Adrenal gland (tissue), 12 donors: ENCODE results near the gene MLLT6. TPM values are rescaled to one million over a fixed set of nuclear protein-coding genes. Genes with fewer than 3 reads are reported as not detected.
"Not testable (repeated sequence)": the region's sequence is repeated elsewhere in the genome, so short reads cannot be mapped to it uniquely, and the experiment has no call there.

Experiments used
- DNase-seq, 7 donors: peaks; one replicate each; pipeline ENCODE4 v3.0.0-alpha.2; 2019 to 2020
- H3K27ac ChIP-seq, 5 donors: fragments of 200-600 bp; sonication (generic) in 4 of 5; 1 replicate in 3 of 5; 2 replicates in 2 of 5; pipeline versions ENCODE4 v1.5.1 to v1.8.0; 2016 to 2020; ENCODE audit warnings: mild to moderate bottlenecking in 1 of 5
- H3K27me3 ChIP-seq: fragments of 200-600 bp; 2 replicates; pipeline ENCODE4 v1.8.0; 2021
- H3K36me3 ChIP-seq, 2 donors: fragments of 200-600 bp; replicated peaks in 1 of 2; 1 replicate in 1 of 2; 2 replicates in 1 of 2; pipeline versions ENCODE4 v1.5.1 to v1.8.0; 2018 to 2022
- H3K4me1 ChIP-seq, 2 donors: fragments of 200-600 bp; replicated peaks in 1 of 2; 1 replicate in 1 of 2; 2 replicates in 1 of 2; pipeline versions ENCODE4 v1.5.1 to v1.8.0; 2018 to 2021
- H3K4me3 ChIP-seq, 4 donors: fragments of 200-600 bp; sonication (generic) in 3 of 4; one replicate each; pipeline ENCODE4 v1.5.1; 2016 to 2018
- H3K9me3 ChIP-seq, 3 donors: fragments of 200-600 bp; sonication (generic) in 1 of 3; replicated peaks in 1 of 3; 1 replicate in 2 of 3; 2 replicates in 1 of 3; pipeline versions ENCODE4 v1.5.1 to v1.8.0; 2016 to 2021
- POLR2A ChIP-seq, 2 donors: fragments of 450-650 bp; IDR thresholded peaks; one replicate each; pipeline ENCODE4 v1.6.1; 2017; ENCODE audit warnings: antibody characterized with exemption in 2 of 2, mild to moderate bottlenecking in 2 of 2, moderate library complexity in 1 of 2
- WGBS, 4 donors: extraction: QIAGEN DNeasy Blood & Tissue Kit in 2 of 4; methylation state at CpG; one replicate each; pipeline versions ENCODE4 v1.1.5 to v1.1.7; 2013 to 2017; 5-methylcytosine and 5-hydroxymethylcytosine counted together
- intact Hi-C, 2 donors: fragments of 100-400 bp; cut with DNase I; formaldehyde crosslinking; loops; one replicate each; pipeline versions ENCODE4 v1.14.1 to v1.15.0; 2022 to 2023
- polyA plus RNA-seq, 3 donors: library from polyadenylated mRNA; stranded (reverse); fragments of 200-250 nt in 2 of 3; fragments of 350-450 nt in 1 of 3; fragmentation: Illumina TruSeq in 1 of 3; extraction: RNeasy Lipid Tissue Mini Kit (QIAGEN cat#74804) in 1 of 3; gene quantifications; one replicate each; pipeline ENCODE4 v1.2.3, GENCODE V29; 2013 to 2014
- total RNA-seq, 9 donors: library from RNA; depleted of rRNA in 4 of 9; stranded (reverse); fragments of >200 nt in 4 of 9; fragments of 120-200 nt in 1 of 9; fragmentation: NEBNext Ultra II Directional in 1 of 9; extraction: Animal tissue kit (Norgen Biotek cat#: 25700) in 1 of 9; gene quantifications; one replicate each; pipeline versions ENCODE4 v1.1.0 to v1.2.4, GENCODE V29; 2013 to 2023
- TF ChIP-seq, protein P1 (sequence below), 6 experiments: fragments of 450-650 bp in 4 of 6; fragments of 200-600 bp in 2 of 6; sonication (generic) in 1 of 6; IDR thresholded peaks; 1 replicate in 5 of 6; 2 replicates in 1 of 6; pipeline versions ENCODE4 v1.5.1 to v1.8.0; 2016 to 2021; ENCODE audit warnings: antibody characterized with exemption in 6 of 6, mild to moderate bottlenecking in 2 of 6, moderate library complexity in 1 of 6
- donor health status: healthy with polysubstance abuse.
- donor health status: Bipolar disorder and iron deficiency.
- donor health status: DM: yes; HTN: yes; CAD: no.
- donor health status: DM: no; HTN: no; CAD: no.
- donor health status: DM: no; HTN: no; CAD: no.
- donor health status: DM: yes; HTN: yes; CAD: no.

The MLLT6 gene
- total and polyA plus RNA-seq, 12 donors: 24.5 to 339 (median 85.2) TPM

DNA sequence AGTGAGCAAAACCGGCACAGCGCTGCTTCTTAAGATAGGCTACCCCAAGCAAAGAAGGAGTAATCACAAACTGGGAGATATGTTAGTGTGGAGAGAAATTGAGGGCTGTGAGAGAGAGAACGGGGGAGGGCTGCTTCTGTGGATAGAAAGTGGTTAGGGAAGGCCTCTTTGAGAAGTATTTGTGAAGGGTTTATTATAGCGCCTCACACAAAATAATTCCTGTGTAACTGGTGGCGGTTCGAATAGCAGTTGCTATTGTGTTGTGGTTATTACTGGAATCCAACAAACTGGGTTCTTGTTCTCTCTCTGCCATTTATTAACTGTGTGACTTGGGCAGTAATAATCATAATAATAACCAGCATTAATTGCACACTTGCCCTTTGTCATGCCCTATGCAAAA lies 15.9 kb downstream of the MLLT6 start:
- DNase-seq: no peak
- H3K36me3 ChIP-seq: peaks cover 0 to 60% of the 10 kb centered on the region in 2 donors
- 86 to 96% (median 88%) methylated on average over 6 of the region's 6 CpGs for WGBS, 4 donors
- H3K4me1 ChIP-seq: peaks cover 13 to 15% of the 10 kb centered on the region in 2 donors
- no peak for TF ChIP-seq POLR2A (IDR thresholded peaks at IDR 0.05)
- TF ChIP-seq, protein P1, sequence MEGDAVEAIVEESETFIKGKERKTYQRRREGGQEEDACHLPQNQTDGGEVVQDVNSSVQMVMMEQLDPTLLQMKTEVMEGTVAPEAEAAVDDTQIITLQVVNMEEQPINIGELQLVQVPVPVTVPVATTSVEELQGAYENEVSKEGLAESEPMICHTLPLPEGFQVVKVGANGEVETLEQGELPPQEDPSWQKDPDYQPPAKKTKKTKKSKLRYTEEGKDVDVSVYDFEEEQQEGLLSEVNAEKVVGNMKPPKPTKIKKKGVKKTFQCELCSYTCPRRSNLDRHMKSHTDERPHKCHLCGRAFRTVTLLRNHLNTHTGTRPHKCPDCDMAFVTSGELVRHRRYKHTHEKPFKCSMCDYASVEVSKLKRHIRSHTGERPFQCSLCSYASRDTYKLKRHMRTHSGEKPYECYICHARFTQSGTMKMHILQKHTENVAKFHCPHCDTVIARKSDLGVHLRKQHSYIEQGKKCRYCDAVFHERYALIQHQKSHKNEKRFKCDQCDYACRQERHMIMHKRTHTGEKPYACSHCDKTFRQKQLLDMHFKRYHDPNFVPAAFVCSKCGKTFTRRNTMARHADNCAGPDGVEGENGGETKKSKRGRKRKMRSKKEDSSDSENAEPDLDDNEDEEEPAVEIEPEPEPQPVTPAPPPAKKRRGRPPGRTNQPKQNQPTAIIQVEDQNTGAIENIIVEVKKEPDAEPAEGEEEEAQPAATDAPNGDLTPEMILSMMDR (IDR thresholded peaks at IDR 0.05): no peak
- no peaks in the 10 kb centered on the region for H3K9me3 ChIP-seq
- no peak overlapping the region for H3K27ac ChIP-seq
- intact Hi-C loops: no loop called here
- no peak overlapping the region for H3K4me3 ChIP-seq
- H3K27me3 ChIP-seq: no peaks in the 10 kb centered on the region

DNA sequence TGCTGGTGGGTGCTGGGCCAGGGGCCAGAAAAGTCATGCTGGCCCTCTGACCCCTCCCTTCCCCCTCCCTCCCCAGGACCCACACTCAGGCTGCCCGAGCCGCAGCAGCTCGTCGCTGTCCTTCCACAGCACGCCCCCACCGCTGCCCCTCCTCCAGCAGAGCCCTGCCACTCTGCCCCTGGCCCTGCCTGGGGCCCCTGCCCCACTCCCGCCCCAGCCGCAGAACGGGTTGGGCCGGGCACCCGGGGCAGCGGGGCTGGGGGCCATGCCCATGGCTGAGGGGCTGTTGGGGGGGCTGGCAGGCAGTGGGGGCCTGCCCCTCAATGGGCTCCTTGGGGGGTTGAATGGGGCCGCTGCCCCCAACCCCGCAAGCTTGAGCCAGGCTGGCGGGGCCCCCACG lies 16.7 kb downstream of the MLLT6 start:
- Histone ChIP-seq H3K27ac (no peak overlapping the region), H3K9me3 (no peaks in the 10 kb centered on the region), H3K36me3 (peaks cover 0 to 51% of the 10 kb centered on the region in 2 donors), H3K4me3 (no peak overlapping the region), H3K4me1 (peaks cover 13 to 15% of the 10 kb centered on the region in 2 donors), H3K27me3 (no peaks in the 10 kb centered on the region)
- no peak for DNase-seq
- intact Hi-C loops: no loop called here
- no peak for TF ChIP-seq POLR2A (IDR thresholded peaks at IDR 0.05)
- TF ChIP-seq, protein P1 (IDR thresholded peaks at IDR 0.05): no peak
- 88 to 100% (median 91%) methylated on average over 1 to 16 of the region's 16 CpGs for WGBS, 4 donors

DNA sequence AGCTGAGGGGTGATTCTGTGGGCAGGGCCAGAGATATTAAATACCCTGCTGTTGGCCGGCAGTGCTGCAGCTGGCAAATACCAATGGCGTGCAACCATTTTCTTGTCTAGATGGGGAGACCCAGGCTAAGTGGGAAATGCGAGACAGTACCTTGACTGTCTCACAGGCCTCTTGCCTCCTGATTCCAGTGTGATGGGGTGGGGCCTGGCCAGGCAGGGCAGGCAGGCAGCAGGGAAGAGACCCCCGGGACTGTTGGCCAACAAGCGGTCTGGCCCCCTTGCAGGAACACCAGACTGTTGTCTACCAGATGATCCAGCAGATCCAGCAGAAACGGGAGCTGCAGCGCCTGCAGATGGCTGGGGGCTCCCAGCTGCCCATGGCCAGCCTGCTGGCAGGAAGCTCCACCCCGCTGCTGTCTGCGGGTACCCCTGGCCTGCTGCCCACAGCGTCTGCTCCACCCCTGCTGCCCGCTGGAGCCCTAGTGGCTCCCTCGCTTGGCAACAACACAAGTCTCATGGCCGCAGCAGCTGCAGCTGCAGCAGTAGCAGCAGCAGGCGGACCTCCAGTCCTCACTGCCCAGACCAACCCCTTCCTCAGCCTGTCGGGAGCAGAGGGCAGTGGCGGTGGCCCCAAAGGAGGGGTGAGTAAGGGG lies 19.4 kb downstream of the MLLT6 start:
- peak overlapping the region in 1 of 5 donors; percentile 22 for H3K27ac ChIP-seq
- peak; percentile 75 to 89 (median 80) for DNase-seq
- peaks cover 0 to 35% of the 10 kb centered on the region in 2 donors for H3K36me3 ChIP-seq
- intact Hi-C loops: no loop called here
- no peaks in the 10 kb centered on the region for H3K9me3 ChIP-seq
- no peak overlapping the region for H3K4me3 ChIP-seq
- H3K27me3 ChIP-seq: no peaks in the 10 kb centered on the region
- peaks cover 13 to 39% of the 10 kb centered on the region in 2 donors for H3K4me1 ChIP-seq
- 41 to 71% (median 46%) methylated on average over 5 to 16 of the region's 16 CpGs for WGBS, 4 donors
- TF ChIP-seq, protein P1 (IDR thresholded peaks at IDR 0.05): no peak
- peak in 1 of 2 donors; percentile 15 for TF ChIP-seq POLR2A (IDR thresholded peaks at IDR 0.05)

DNA sequence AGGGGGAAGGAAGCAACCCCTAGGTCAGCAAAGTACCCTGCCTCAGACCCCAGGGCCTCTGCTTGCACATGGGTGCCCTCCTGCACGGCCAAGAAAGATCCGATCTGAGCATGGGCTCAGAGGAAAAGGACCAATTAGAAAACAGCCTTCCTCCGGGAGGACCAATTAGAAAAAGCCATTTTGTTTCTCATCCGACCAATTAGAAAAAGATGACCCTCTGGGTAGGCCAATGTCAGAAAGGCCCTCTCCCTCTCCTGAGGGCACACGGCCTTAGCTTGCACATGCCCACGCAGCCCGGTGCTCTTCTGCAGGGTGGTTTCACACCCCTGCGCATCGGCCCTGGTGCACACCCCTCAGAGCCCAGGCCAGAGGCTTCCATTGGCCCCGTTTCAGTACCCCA lies 20.0 kb downstream of the MLLT6 start:
- Histone ChIP-seq H3K27me3 (no peaks in the 10 kb centered on the region), H3K27ac (no peak overlapping the region), H3K9me3 (no peaks in the 10 kb centered on the region), H3K4me3 (no peak overlapping the region), H3K36me3 (peaks cover 0 to 35% of the 10 kb centered on the region in 2 donors), H3K4me1 (peaks cover 13 to 43% of the 10 kb centered on the region in 2 donors)
- no peak for TF ChIP-seq POLR2A (IDR thresholded peaks at IDR 0.05)
- TF ChIP-seq, protein P1 (IDR thresholded peaks at IDR 0.05): no peak
- no peak for DNase-seq
- intact Hi-C loops: no loop called here
- WGBS, 4 donors: 44 to 76% (median 69%) methylated on average over 5 to 10 of the region's 10 CpGs

DNA sequence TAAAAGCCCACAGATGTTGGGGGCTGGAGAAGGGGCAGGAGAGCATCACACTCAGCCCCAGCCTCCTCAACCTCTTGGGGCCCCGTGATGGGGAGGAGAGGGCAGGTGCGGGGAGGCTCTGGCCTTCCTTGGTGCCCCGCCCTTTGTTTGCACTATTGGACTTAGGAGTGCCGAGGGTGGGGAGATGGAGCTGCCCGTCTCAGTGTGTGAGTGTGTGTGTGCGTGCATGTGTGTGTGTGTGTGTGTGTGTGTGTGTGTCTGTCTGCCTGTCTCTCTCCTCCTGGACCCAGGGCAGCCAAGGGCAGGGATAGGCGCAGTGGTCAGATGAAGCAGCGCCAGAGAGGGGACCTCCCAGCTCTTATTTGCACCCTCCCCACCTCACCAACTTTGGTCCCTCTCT lies 21.1 kb downstream of the MLLT6 start:
- H3K27ac ChIP-seq, H3K9me3 ChIP-seq, H3K27me3 ChIP-seq, intact Hi-C loops, H3K4me3 ChIP-seq: not testable (repeated sequence)
- WGBS, 4 donors: 68 to 84% (median 73%) methylated on average over 5 to 8 of the region's 8 CpGs; no CpG with 5 or more reads in 1 of the 4 donors
- Histone ChIP-seq H3K4me1 (peaks cover 17 to 50% of the 10 kb centered on the region in 2 donors), H3K36me3 (peaks cover 0 to 26% of the 10 kb centered on the region in 2 donors)
- DNase-seq: peak in 1 of 7 donors; percentile 18
